VCaP (cell line): ENCODE measurements around the gene MACROD2.

Source experiments
- H3K27ac ChIP-seq: fragments of 450-650 bp; 2 replicates; pipeline ENCODE4 v1.5.1; 2017
- CTCF ChIP-seq: fragments of 450-650 bp; conservative IDR thresholded peaks from 2 replicates; pipeline ENCODE4 v1.5.1; 2017; ENCODE audit warnings: mild to moderate bottlenecking, moderate library complexity

The MACROD2 gene

DNA sequence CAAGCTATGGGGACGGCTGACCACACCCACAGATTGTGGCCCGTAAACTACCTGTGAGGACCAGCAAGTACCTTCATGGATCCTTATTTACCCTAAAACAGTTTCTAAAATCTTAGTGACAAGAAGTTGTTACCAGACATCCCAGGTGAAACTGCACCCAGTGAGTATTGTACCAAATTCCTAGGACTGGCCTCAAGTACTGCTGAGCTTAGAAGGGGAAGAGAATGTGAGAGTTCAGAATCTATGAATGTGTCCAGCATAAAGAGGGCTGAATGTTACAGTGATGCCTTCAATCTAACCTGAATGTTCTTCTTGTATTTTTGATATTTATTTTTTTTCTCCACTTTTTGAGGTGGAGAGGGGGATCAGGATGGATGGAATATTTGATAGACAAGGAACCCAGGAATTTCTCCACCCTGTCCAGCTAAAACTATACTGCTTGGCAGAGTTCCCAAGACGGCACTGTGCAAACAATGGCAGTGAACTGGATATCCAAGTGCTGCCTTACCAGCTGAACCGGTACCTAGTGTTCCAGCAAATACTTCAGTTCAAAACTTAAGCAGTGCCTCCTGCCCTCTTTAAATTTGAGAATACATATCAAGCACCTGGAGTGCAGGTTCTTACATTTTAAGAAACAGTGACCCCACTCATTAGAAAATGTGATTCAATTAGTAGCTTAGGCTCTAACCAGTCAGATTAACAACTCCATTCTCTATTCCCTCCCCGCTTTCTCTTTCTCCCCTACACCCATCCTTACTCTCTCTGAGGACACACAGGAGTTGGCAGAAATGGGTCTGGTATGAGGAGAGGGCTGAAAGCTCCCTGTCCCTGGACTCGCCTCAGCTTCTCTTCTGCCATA lies 769.4 kb downstream of the MACROD2 start:
- no peak for TF ChIP-seq CTCF
- peak overlapping the region; percentile 77 for H3K27ac ChIP-seq

DNA sequence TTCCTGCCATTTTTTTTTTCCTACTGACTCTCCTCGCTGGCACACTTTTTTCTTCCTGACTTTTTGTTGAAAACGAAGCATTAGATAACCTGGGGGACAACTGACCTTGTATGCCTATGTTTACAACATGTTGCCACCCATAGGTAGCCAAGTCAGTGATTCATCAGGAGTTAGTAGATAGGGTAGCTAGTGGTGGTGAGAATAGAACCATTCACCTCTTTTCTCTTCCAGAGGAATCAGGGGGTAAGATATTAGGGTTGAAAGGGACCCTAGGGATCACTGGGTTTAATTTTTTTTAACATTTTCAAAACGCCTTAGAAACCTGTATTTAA lies 770.0 kb downstream of the MACROD2 start:
- no peak for TF ChIP-seq CTCF
- peak overlapping the region; percentile 77 for H3K27ac ChIP-seq

DNA sequence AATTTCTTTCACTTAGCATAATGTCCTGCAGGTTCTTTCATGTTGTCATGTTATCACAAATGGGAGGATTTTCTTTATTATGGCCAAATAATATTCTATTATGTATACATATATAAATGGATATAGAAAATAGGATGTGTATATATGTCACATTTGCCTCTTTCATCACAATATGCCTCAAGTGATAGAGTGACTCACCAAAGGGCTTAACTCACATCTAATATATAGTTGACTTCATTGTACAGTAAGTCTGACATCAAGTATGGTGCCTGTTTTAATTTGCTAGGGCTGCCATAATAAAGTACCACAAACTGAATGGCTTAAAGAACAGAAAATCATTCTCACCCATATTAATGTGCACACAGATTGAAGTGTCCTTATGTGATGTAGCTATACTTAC lies 778.2 kb downstream of the MACROD2 start:
- TF ChIP-seq CTCF = no peak

GRCh38 chr20:14775778-14776177 lies 780.5 kb downstream of the MACROD2 start:
- TF ChIP-seq CTCF = no peak
- peak overlapping the region; percentile 29 for H3K27ac ChIP-seq

More for the DNA sequence above, 778.2 kb downstream of the MACROD2 start:
- H3K27ac ChIP-seq = no peak overlapping the region

DNA sequence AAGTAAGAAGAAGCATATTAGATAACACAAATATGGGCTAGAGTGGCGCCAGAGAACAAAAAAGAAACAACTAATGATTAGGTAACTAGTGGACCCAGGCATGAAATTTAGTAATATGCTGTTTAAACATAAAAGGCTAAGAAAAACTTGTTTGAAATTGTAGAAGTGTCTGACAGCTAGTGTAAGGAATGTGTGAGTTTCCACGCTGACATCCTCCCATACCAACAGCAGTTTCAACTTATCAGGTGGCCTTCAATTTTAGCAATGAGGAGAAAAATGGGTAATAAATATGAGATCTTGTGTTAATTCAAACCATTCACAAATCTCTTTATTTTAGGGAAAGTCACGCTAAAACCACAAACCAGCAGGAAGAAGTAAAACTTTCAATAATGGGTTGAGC lies 782.3 kb downstream of the MACROD2 start:
- no peak for TF ChIP-seq CTCF

GRCh38 chr20:14778096-14778495 lies 782.8 kb downstream of the MACROD2 start:
- H3K27ac ChIP-seq = peak overlapping the region; percentile 37
- TF ChIP-seq CTCF = no peak

More for the DNA sequence above, 782.3 kb downstream of the MACROD2 start:
- peak overlapping the region; percentile 37 for H3K27ac ChIP-seq

DNA sequence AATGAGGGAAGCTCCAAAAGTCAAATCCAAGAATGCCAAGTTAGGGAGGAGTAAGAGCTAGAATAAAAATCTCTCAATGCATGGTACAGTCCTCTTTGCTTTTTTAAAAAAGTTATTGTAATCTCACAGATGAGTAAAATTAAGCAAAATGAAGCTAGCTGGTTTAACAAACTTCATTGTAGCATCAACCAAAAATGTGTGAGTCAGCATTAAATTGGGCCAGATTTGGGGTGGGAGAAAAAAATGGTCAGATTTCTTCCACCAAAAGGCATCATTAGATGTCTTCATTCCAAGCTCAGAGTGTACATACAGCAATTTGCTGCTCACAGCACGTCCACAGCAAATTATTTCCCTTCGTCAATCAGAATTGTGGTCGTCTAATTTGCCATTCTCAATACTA lies 783.6 kb downstream of the MACROD2 start:
- H3K27ac ChIP-seq = peak overlapping the region; percentile 37; the same call in 1 of the 2 replicates
- TF ChIP-seq CTCF = no peak
